Nephron progenitor cell (in vitro differentiated cells): Measurements from ENCODE around the gene AMFR.
A peak's percentile ranks its signal among the peaks of the same experiment; 100 is the strongest.

ENCODE experiments used
- DNase-seq: peaks from one replicate; pipeline ENCODE4 v3.0.0; 2021
- H3K27ac Mint-ChIP-seq: 2 replicates; pipeline ENCODE4 v1.8.0; 2021; ENCODE audit warnings: mild to moderate bottlenecking, moderate library complexity, mixed read lengths
- H3K27me3 Mint-ChIP-seq: 2 replicates; pipeline ENCODE4 v1.8.0; 2021; ENCODE audit warnings: mild to moderate bottlenecking, low read depth, mixed read lengths; ENCODE audit not compliant: poor library complexity
- H3K36me3 Mint-ChIP-seq: 2 replicates; pipeline ENCODE4 v1.8.0; 2021; ENCODE audit warnings: low read depth, mixed read lengths
- H3K4me1 Mint-ChIP-seq: 2 replicates; pipeline ENCODE4 v1.8.0; 2021; ENCODE audit warnings: mixed read lengths
- H3K4me3 Mint-ChIP-seq: 2 replicates; pipeline ENCODE4 v1.8.0; 2021; ENCODE audit warnings: mild to moderate bottlenecking, moderate library complexity, mixed read lengths
- H3K9me3 Mint-ChIP-seq: 2 replicates; pipeline ENCODE4 v1.8.0; 2021; ENCODE audit warnings: mild to moderate bottlenecking, moderate library complexity, mixed read lengths
- TF ChIP-seq, protein P1 (sequence below): fragments of 200-600 bp; sonication (generic); IDR thresholded peaks from 2 replicates; pipeline ENCODE4 v1.5.0; 2021; ENCODE audit warnings: antibody characterized with exemption

The AMFR gene

DNA sequence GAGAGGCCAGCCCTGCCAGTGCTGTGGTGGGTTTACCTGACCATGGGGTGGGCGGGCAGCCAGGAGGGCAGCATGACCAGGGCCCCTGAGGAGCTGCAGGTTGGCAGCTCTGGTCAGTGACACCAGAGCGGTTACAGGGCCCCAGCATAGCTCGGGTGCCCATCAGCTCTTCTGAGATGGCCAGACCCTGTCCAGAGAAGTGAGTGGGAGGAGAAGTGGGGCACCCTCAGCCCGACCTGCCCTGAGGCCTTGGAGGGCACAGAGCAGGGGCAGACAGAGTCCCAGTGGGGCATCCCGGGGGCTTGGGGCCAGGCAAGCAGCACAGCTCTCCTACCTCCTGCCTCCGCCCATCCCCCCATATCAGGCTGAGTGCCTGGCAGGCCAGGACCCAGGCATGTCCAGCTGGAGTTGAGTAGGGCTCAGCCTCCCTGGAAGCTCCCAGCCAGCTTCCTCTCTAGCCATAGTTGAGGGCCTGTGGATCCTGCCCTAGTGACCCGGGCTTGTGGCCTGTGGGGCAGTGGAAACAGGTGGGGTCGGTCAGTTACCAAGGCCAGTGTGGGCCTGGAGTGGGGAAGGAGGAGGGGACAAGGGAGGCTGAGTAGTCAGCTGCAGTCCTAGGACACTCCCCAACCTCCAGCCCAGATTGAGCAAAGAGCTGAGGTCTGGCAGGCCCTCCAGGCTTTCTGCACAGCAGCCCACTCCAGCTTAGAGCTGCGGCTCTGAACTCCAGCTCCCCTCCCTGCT is 83.5 kb downstream of the AMFR start:
- H3K27me3 Mint-ChIP-seq = peaks cover 3% of the 10 kb centered on the region
- no peaks in the 10 kb centered on the region for H3K36me3 Mint-ChIP-seq
- H3K9me3 Mint-ChIP-seq = no peaks in the 10 kb centered on the region
- H3K4me3 Mint-ChIP-seq = no peak overlapping the region
- no peak overlapping the region for H3K27ac Mint-ChIP-seq
- TF ChIP-seq, protein P1, sequence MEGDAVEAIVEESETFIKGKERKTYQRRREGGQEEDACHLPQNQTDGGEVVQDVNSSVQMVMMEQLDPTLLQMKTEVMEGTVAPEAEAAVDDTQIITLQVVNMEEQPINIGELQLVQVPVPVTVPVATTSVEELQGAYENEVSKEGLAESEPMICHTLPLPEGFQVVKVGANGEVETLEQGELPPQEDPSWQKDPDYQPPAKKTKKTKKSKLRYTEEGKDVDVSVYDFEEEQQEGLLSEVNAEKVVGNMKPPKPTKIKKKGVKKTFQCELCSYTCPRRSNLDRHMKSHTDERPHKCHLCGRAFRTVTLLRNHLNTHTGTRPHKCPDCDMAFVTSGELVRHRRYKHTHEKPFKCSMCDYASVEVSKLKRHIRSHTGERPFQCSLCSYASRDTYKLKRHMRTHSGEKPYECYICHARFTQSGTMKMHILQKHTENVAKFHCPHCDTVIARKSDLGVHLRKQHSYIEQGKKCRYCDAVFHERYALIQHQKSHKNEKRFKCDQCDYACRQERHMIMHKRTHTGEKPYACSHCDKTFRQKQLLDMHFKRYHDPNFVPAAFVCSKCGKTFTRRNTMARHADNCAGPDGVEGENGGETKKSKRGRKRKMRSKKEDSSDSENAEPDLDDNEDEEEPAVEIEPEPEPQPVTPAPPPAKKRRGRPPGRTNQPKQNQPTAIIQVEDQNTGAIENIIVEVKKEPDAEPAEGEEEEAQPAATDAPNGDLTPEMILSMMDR = no peak
- H3K4me1 Mint-ChIP-seq = peaks cover 47% of the 10 kb centered on the region
- DNase-seq = no peak

DNA sequence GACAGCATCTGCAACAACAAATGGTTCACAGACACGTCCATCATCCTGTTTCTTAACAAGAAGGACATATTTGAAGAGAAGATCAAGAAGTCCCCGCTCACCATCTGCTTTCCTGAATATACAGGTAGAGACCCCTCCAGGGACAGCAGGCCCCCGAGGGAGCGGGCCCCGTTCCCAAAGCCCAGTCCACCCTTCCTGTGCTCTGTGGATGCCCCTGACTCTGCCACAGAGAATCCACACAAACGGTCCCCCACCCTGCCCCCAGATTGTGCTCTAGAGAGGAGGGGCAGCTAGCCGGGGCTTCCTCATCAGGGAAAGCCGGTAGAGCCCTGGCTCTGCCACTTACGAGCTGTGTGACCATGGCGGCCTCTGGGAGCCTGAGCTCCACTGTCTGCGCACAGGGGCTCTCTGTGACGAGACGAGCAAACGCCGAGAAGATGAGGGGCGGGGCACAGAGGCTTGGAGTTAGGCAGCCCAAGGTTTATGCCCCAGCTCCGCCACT is 84.4 kb downstream of the AMFR start:
- Mint-ChIP-seq H3K27me3 (peaks cover 3% of the 10 kb centered on the region), H3K36me3 (no peaks in the 10 kb centered on the region)
- TF ChIP-seq, protein P1 = no peak

DNA sequence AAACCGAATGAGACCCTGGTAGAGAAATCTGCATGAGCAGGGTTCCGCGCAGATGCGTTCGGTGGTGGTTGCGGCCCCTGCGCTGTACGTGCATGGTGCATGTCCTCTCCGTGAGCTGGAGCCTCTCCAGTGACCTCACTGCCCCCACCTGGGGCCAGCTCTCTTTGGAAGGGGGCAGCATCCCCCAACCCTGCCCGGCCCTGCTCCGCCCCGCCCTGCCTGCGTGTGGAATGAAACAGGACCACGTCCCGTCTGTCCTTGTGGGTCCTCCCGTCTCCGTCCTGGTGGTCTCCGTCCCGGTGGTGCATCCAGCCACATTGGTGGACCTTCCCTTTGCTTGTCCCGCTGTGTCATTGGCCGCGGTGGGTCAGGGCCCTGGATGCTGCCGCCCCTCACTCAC is 84.9 kb downstream of the AMFR start:
- Mint-ChIP-seq H3K4me1 (peaks cover 38% of the 10 kb centered on the region), H3K27me3 (peaks cover 3% of the 10 kb centered on the region), H3K9me3 (no peaks in the 10 kb centered on the region), H3K27ac (no peak overlapping the region), H3K4me3 (no peak overlapping the region), H3K36me3 (no peaks in the 10 kb centered on the region)
- no peak for DNase-seq
- TF ChIP-seq, protein P1 = no peak

More for the DNA sequence above, 84.4 kb downstream of the AMFR start:
- no peaks in the 10 kb centered on the region for H3K9me3 Mint-ChIP-seq
- H3K4me1 Mint-ChIP-seq = peaks cover 42% of the 10 kb centered on the region
- no peak overlapping the region for H3K27ac Mint-ChIP-seq
- H3K4me3 Mint-ChIP-seq = no peak overlapping the region
- DNase-seq = no peak

DNA sequence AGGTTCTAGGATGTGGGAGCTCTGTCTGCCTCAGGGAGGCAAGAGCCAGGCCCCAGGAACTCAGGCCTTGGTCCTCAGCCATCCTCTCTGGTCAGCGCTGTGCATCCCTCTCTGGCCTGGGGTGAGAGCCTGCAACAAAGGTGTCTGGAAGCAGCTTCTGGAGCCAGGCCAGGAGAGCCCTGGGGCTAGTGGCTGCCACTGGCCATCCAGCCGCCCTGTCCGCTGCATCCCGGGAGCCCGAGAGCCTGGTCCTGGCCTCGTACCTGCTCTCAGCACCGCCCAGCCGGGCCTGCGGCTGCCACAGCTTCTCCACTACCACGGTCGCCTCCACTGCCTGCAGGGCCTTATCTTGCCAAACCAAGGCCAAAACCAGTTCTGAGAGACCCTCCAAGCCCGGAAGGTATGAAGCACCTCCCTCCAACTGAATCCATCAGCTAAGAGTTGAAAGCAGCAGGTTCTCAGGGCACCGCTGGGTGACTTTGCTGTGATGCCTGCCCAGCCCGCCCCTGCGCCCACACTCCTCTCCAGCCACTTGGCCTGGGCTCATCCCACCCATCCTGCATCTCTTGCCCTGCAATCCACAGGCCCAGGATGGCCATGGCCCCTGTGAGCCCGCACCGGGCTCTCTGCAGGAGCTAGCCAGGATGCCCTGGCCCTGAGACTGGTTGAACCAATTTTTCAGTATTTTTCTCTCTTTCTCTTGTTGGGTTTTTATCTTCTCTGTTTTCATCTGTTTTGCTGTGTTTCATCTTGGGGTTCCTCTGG is 85.7 kb downstream of the AMFR start:
- no peak overlapping the region for H3K4me3 Mint-ChIP-seq
- no peaks in the 10 kb centered on the region for H3K9me3 Mint-ChIP-seq
- H3K36me3 Mint-ChIP-seq = no peaks in the 10 kb centered on the region
- H3K4me1 Mint-ChIP-seq = peaks cover 39% of the 10 kb centered on the region
- peak overlapping the region; percentile 44 for H3K27ac Mint-ChIP-seq
- peaks cover 3% of the 10 kb centered on the region for H3K27me3 Mint-ChIP-seq
- TF ChIP-seq, protein P1 = no peak
- no peak for DNase-seq

DNA sequence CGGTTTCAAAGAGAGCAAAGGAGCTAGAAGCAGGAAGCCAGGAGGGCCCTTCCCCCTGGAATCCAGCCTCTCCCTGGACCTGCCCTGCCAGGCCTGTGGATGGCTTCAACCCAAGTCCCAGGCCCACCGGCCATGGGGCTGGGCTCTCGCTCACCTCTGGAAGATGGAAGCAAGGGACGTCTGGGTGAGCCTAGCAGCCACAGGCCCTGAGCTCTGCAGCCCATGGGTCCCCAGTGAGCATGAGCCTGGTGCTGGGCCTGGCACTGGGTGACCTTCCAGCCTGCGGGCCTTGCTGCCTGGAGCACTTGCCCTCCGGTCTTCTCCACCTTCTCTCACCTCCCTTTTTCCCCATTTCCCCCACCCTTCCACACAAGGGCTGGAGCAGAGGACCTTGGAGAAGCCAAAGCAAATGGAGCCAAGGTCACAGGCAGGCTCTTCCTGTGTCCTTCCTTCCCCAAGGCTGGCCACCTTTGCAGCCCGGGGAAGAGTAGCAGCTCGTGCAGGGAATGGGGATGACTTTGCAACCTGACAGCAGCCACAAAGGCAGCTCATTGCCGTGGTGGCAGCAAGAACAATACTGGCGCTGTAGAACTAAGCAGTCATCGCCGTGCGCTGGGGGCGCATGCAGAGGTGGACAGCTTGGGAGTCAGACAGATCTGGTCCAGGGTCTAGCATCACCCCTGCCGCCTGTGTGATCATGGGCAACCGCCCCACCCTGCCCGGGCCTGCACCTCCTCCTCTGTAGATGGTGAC is 86.6 kb downstream of the AMFR start:
- Mint-ChIP-seq H3K9me3 (no peaks in the 10 kb centered on the region), H3K4me1 (peaks cover 39% of the 10 kb centered on the region), H3K27me3 (peaks cover 3% of the 10 kb centered on the region), H3K27ac (no peak overlapping the region), H3K36me3 (no peaks in the 10 kb centered on the region), H3K4me3 (no peak overlapping the region)
- TF ChIP-seq, protein P1 = no peak
- no peak for DNase-seq
